Left cardiac atrium (tissue), 4 donors: Measurements from ENCODE around the gene BORA. TPM values are rescaled to one million over a fixed set of nuclear protein-coding genes. Genes with fewer than 3 reads are reported as not detected.
"Not testable (repeated sequence)": the region's sequence is repeated elsewhere in the genome, so short reads cannot be mapped to it uniquely, and the experiment has no call there.

Source experiments
- ATAC-seq, 2 donors: fragments of 200-7000 bp; cut with Tn5 transposase; one replicate each; pipeline ENCODE4 v1.9.1; 2020; ENCODE audit warnings: mild to moderate bottlenecking in 2 of 2, moderate library complexity in 2 of 2
- DNase-seq: peaks from one replicate; pipeline ENCODE4 v3.0.0-alpha.2; 2020
- intact Hi-C, 2 donors: fragments of 100-400 bp; cut with DNase I; formaldehyde crosslinking; loops; one replicate each; pipeline versions ENCODE4 v1.14.1 to v1.15.1; 2022 to 2023
- long read RNA-seq: library from polyadenylated mRNA; unstranded; transcript quantifications from one replicate; pipeline ENCODE4 v2.0.0, GENCODE V29; 2021
- total RNA-seq, 2 donors: library from RNA; stranded (reverse); fragmentation: NEBNext Ultra II Directional; extraction: Animal tissue kit (Norgen Biotek cat#: 25700); gene quantifications; one replicate each; pipeline ENCODE4 v1.2.1, GENCODE V29; 2021
- donor health status: DM: no; HTN: yes; CAD: no.
- donor health status: DM: no; HTN: yes; CAD: no; lungs with severe emphysema.
- donor health status: DM: yes; HTN: yes; CAD: no.
- donor health status: Dilated cardiomyopathy.

BORA gene
- 1 to 10 TPM; 1.2 to 1.6 TPM for total RNA-seq
- long read RNA-seq = 0 reads

GRCh38 chr13:72727417-72728289 is at the start of gene BORA, which contains the start of gene MZT1:
TSS of gene BORA (plus strand) at chr13:72727923. CDS start at chr13:72728941, 1,018 bp downstream.
TSS of gene MZT1 (minus strand) at chr13:72727629. CDS start at chr13:72727602, 27 bp downstream.
- peak; percentile 98 to 99 for ATAC-seq

GRCh38 chr13:72678312-72678711 is 49.4 kb upstream of the BORA start:
- no peak for ATAC-seq
- intact Hi-C loops = no loop called here
- DNase-seq = no peak

More at GRCh38 chr13:72727417-72728289, at the start of gene BORA, which contains the start of gene MZT1:
- intact Hi-C loops = no loop called here
- peak; percentile 97 for DNase-seq

- DNase-seq = no peak
- ATAC-seq = no peak
- intact Hi-C loops = no loop called here
Measured at GRCh38 chr13:72680353-72680752, 47.4 kb upstream of the BORA start.

- ATAC-seq (no peak), DNase-seq (no peak)
- intact Hi-C loops = no loop called here
Measured at GRCh38 chr13:72686766-72687165, 41.0 kb upstream of the BORA start.

- intact Hi-C loops = no loop called here
- DNase-seq (no peak), ATAC-seq (no peak)
Measured at GRCh38 chr13:72689181-72689696, 38.5 kb upstream of the BORA start.

- DNase-seq (no peak), ATAC-seq (no peak)
- intact Hi-C loops = no loop called here
Measured at GRCh38 chr13:72692884-72693514, 34.7 kb upstream of the BORA start.

- DNase-seq (no peak), ATAC-seq (no peak)
- intact Hi-C loops = no loop called here
Measured at GRCh38 chr13:72693832-72694231, 33.9 kb upstream of the BORA start.

- DNase-seq (no peak), ATAC-seq (no peak)
- intact Hi-C loops = no loop called here
Measured at GRCh38 chr13:72694314-72694713, 33.4 kb upstream of the BORA start.

- intact Hi-C loops = no loop called here
- ATAC-seq = no peak
- no peak for DNase-seq
Measured at GRCh38 chr13:72696579-72696978, 31.1 kb upstream of the BORA start.

GRCh38 chr13:72698164-72698563 is 29.6 kb upstream of the BORA start:
- ATAC-seq (no peak), DNase-seq (no peak)
- intact Hi-C loops = no loop called here

- no peak for ATAC-seq
- DNase-seq = no peak
- intact Hi-C loops = no loop called here
Measured at GRCh38 chr13:72700509-72700908, 27.2 kb upstream of the BORA start.

GRCh38 chr13:72716776-72717175 is 10.9 kb upstream of the BORA start:
- no peak for DNase-seq
- ATAC-seq = no peak
- intact Hi-C loops = no loop called here

- DNase-seq, intact Hi-C loops, ATAC-seq: not testable (repeated sequence)
Measured at GRCh38 chr13:72726185-72726584, 1.5 kb upstream of the BORA start.

GRCh38 chr13:72726726-72727416 is 852 bp upstream of the BORA start:
- DNase-seq (peak; percentile 61), ATAC-seq (peak; percentile 25 to 59)
- intact Hi-C loops = no loop called here

- DNase-seq (no peak), ATAC-seq (no peak)
- intact Hi-C loops = no loop called here
Measured at GRCh38 chr13:72728290-72728605, 525 bp downstream of the BORA start.

GRCh38 chr13:72737033-72737432 is 9.3 kb downstream of the BORA start:
- ATAC-seq (no peak), DNase-seq (no peak)
- intact Hi-C loops = no loop called here

GRCh38 chr13:72740015-72740414 is 12.3 kb downstream of the BORA start:
- intact Hi-C loops = no loop called here
- DNase-seq = no peak
- no peak for ATAC-seq

- ATAC-seq (no peak), DNase-seq (no peak)
- intact Hi-C loops = no loop called here
Measured at GRCh38 chr13:72745260-72745659, 17.5 kb downstream of the BORA start.

GRCh38 chr13:72751220-72751619 is 23.5 kb downstream of the BORA start:
- ATAC-seq = no peak
- intact Hi-C loops = no loop called here
- no peak for DNase-seq

GRCh38 chr13:72754111-72754510 is 26.4 kb downstream of the BORA start:
- no peak for DNase-seq
- no peak for ATAC-seq
- intact Hi-C loops = no loop called here
